PC-3 (cell line): Measurements from ENCODE around the gene TNNT2.

Source experiments
- EZH2phosphoT487 ChIP-seq: fragments of 300-600 bp; sonication (generic); IDR thresholded peaks from 2 replicates; pipeline ENCODE4 v1.6.1; 2018; ENCODE audit warnings: mild to moderate bottlenecking, antibody characterized with exemption, low read length, borderline replicate concordance
- TF ChIP-seq, protein P1 (sequence below): fragments of 300-600 bp; sonication (generic); conservative IDR thresholded peaks from 2 replicates; pipeline ENCODE4 v1.5.1; 2017; ENCODE audit warnings: antibody characterized with exemption, low read depth, mild to moderate bottlenecking, low read length

DNA sequence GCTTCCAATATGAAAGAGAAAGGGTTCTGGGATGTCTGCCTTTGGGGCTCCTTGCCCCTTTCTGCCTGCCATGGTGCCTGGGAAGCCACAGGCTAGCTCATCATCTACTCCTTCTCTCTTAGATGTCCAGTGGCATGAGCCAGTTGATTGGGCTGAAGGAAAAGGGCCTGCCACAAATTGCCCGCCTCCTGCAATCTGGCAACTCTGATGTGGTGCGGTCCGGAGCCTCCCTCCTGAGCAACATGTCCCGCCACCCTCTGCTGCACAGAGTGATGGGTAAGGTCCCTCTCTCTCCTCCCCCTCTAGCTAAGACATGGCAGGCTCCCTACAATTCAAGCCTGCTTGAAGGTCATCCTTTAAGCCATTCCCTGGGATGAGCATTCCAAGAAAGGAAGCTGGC, 53.2 kb downstream of the TNNT2 start:
- TF ChIP-seq, protein P1, sequence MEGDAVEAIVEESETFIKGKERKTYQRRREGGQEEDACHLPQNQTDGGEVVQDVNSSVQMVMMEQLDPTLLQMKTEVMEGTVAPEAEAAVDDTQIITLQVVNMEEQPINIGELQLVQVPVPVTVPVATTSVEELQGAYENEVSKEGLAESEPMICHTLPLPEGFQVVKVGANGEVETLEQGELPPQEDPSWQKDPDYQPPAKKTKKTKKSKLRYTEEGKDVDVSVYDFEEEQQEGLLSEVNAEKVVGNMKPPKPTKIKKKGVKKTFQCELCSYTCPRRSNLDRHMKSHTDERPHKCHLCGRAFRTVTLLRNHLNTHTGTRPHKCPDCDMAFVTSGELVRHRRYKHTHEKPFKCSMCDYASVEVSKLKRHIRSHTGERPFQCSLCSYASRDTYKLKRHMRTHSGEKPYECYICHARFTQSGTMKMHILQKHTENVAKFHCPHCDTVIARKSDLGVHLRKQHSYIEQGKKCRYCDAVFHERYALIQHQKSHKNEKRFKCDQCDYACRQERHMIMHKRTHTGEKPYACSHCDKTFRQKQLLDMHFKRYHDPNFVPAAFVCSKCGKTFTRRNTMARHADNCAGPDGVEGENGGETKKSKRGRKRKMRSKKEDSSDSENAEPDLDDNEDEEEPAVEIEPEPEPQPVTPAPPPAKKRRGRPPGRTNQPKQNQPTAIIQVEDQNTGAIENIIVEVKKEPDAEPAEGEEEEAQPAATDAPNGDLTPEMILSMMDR = no peak
- TF ChIP-seq EZH2phosphoT487 = no peak
